ENCODE data around the gene CASKIN2.

The CASKIN2 gene

GRCh38 chr17:75548813-75549212 is 33.5 kb upstream of the CASKIN2 start:
- DNase-seq (ENCODE audit: low spot score), result no peak

DNA sequence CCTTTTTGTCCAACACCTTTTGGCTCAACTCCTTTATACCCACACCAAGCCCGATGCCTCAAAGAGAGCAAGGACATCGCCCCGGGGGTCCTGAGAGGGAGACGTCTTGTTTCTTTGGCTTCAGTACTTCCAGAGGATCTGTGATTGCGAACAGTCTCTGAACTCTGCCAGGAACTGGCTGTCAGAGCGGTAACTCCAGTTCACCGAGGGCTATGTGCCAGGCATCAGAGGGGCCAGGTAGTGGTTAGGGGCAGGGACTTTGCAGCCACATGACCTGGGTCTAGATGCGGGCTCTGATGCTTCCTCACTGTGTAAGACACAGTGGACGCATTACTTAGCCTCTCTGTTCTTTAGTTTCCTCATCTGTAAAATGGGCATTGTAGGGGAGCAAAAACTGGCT is 31.8 kb upstream of the CASKIN2 start:
- no peak for DNase-seq (ENCODE audit: low spot score)

DNA sequence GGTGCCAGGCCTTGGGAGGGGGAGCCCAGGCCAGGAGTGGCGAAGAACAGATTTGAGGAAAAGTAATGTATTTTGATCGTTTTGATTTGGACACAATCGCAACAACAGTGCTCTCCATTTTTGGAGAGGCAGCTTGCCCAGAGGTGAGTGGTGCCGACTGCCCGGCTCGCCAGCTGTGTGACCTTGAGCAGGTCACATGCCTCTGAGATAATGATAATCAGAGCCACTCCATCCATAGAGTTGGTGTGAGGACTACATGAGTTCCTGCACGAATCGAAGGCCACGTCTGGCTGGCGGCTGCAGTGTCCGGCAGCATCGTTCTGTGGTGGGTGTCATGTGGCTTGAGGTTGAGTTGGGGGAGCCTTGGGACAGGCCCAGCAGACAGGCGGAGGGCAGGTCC is 30.8 kb upstream of the CASKIN2 start:
- no peak for DNase-seq (ENCODE audit: low spot score)

DNA sequence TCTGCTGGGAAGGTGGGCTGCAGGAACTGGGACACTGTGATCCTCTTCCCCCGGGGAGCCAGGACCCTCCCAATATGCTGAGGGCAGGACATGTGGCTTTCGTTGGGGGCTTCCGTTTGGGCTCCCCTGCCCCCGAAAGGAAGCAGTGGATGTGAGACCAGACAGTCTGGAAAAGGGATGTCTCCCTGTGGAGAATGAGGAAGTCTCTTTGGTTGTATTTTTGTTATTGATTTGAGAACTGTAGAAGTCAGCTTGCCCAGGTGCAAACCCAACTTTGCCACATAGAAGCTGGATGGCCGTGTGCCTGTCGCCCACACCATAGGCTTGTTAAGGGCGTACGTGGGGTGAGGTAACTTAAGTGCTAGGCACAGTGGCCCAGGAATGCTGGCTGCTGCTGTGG is 28.9 kb upstream of the CASKIN2 start:
- DNase-seq (ENCODE audit: low spot score), result no peak

DNA sequence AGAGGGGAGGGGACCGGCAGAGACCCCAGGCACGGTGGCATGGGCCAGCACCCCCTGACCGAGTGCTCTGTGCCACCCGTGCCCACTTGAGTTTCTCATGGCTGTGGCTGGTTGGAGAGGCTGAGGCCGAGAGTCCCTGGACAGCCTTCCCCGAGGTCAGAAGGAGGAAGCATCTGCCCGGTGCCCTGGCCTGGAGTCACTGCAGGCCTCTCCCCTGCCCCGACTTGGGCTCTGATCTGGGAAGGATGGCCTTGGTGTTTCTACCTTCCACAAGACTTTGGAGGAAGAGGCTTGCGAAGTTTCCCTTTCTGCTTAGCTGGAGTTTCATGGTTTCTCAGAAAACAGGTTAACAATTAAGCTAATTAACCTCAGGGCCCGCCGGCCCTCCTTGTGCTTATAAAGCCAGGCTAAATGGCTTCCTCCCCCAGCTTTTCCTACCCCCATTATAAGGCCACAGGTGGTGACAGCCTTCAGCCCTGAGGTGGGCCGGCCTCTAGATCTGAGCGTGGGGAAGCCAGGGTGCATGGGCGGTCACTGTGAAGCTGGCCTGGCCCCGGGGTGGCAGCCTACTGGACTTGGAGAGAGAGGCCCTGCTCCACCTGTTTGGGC is 27.5 kb upstream of the CASKIN2 start:
- DNase-seq (ENCODE audit: low spot score), result no peak

DNA sequence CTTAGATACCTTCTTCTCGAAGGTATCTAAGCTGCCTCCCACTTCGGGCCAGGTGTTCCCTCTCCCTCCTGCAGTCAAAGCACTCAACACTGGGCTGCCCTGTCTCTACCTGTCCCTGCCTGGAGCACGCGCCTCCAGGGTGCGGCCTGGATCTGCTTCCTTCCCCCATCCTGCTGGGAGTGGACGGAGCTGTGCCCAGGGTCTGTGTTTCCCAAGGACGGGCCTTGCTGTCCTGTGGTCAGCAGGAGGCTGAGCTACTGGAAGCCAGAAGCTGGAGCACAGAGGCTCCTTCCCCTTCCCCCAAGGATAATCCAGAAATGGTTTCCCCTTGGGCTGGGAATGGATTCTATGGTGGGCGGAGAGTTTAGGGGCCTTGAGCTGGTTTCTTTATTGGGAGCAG is 26.9 kb upstream of the CASKIN2 start:
- DNase-seq (ENCODE audit: low spot score), result no peak

DNA sequence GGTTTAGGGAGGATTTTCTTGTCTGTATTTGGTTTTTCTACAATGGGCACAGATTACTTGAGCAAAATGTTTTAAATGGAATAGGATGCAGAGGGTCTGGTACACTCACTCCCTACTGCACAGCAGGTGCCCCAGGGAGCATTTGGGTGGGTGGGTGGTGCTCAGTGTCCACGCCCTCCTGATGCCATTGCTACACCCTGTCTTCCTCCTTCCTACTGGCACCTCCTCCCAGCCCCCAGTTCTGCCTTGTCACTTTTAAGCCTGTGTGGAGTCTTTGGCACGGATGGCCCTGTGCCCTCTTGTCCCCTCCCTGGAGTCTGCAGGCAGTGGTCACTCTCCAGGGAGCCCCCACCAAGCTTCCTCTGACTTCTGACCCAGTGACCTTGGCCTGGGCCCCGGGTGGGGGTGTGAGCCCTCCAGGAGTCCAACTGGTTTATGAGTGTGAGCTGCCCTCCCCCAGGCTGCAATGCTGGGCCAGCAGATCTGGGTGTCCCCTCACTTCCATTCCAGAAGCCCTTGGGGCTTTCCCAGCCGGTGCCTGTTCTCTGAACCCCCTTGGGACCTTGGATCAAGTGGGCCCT is 25.7 kb upstream of the CASKIN2 start:
- no peak for DNase-seq (ENCODE audit: low spot score)

- DNase-seq (ENCODE audit: low spot score), result no peak
Observed at GRCh38 chr17:75539967-75540729, 24.8 kb upstream of the CASKIN2 start.

DNA sequence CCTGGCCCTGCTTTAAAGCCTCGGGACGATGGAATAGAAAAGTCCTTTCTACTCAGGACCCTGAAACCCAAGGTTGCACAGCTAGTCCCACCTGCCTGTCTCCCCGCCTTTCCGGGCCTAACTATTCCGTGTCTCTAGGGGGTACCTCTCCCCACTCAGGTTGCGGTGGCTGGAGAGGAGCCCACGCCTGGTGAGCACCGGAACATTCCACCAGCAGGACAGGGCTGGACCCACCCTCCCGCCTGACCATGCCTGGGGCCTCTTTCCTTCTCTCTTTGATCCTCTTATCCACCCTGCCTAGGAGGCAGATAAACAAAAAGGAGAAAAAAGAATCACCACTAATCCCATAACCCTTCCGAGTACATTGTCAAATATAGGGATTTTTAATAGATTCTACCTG is 21.0 kb upstream of the CASKIN2 start:
- no peak for DNase-seq (ENCODE audit: low spot score)

- DNase-seq (ENCODE audit: low spot score), result no peak
Observed at GRCh38 chr17:75535871-75536270, 20.5 kb upstream of the CASKIN2 start.

- no peak for DNase-seq (ENCODE audit: low spot score)
Observed at GRCh38 chr17:75535119-75535537, 19.8 kb upstream of the CASKIN2 start.

- no peak for DNase-seq (ENCODE audit: low spot score)
Observed at GRCh38 chr17:75531721-75532072, 16.4 kb upstream of the CASKIN2 start.

DNA sequence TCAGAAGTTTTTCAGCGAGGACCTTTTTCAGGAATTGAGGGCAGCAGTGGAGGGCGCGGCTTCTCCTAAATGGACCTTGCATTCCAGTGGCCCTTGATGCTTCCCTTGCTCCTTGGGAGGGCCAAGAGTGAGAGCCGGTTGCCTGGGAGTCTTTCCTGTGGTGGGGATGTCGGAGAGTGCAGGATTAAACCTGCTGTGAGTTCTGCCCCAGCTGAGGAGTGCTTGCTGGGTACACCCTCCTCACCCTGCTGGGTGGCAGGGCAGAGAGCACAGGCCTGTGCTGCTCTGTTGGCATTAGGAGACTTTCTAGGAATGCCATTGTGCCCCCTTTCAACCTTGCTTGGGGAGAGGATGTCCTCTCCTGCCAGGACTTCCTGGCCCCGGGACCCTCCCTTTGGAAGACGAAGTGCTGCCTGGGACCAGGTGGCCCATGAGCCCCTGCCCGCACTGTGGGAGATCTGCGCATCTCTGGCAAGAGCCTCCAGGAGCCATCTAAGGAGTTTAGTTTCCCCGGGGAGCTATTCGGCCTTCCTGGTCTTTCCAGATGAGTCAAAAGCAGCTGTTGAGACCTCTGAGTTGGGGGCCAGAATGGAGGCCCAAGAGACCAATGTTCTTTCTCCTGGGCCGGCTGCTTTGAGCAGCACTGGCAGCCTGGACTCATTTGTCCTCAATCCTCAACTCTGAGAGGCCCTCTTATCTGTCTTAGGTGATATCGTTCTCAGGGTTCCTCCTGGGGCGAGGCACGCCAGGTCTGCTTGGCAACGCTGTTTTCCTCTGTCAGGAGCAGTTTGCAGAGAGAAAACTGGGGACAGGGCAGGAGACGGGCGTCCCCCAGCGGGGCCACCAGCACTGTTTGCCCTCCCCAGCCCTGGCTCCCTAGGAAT is 15.7 kb upstream of the CASKIN2 start:
- DNase-seq (ENCODE audit: low spot score), result no peak

GRCh38 chr17:75526555-75527270 is 11.4 kb upstream of the CASKIN2 start:
- DNase-seq (ENCODE audit: low spot score), result no peak

DNA sequence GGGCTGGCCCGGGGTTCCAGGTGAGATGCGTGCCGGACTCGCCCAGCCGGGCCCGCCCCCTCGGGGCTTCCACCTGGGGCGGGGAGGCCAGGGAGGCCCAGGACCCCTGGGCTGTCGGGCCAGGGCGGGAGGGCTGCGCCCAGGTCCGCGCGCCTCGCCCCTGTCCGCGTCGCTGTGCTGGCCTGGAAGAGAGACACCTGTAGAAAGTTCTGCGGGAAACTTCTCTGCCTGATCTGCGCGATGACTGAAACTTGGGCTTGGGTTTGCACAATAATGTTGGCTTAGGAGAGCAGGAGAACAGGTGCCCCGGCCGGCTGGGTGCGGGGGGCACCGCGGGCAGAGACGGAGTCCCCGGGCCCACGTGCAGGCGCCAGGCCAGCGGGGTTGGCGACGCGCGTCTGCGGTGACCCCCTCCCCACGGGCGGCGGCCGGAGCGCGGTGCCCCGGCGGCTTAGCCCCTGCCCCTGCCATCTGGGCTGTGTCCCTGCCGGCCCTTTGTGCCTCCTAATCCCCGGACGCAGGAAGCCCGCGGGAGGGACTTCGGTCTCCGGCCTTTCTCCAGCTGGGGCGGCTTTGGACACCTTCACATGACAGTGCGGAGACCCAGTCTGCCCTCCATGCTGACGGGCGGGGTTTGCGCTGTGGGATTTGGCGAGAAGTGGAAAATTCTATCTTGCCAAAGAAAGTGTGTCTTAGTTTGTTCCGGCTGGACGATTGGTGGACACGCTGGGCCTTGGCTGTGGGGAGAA is 10.6 kb upstream of the CASKIN2 start:
- DNase-seq (ENCODE audit: low spot score), result no peak

GRCh38 chr17:75524970-75525805 is 9.9 kb upstream of the CASKIN2 start, which contains the start of gene LLGL2:
TSS of gene LLGL2 (plus strand) at chr17:75525697. CDS start at chr17:75543427, 17,730 bp downstream.
- DNase-seq (ENCODE audit: low spot score), result peak; percentile 76

DNA sequence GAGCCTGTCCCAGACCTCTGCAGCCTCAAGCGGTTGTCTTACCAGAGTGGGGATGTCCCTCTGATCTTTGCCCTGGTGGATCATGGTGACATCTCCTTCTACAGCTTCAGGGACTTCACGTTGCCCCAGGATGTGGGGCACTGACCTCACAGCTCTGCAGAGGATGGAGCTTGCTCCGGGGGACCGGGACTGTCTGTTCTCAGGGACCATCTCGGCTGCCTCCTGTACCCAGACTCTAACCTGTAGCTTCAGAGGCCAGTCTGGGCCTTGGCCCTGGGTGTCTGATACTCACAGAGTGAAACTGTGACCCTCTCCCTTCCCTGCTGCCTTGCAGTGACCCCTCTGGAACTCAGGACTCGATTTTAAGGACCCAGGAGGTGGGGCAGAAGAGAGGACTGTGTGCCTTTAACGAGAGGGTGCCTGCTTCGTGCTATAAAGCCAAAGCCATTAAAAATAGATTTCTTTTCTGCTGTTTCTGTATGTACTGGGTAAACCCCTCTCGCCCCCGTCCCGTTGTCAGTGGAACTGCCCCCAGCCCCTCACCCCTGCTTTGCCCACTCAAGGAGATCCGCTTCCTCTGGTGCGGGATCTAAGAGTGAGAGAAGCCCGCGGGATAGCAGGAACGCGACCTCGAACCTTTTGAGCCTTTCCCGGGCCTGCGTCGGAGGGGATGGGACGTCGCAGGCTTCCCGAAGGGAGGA is 9.1 kb upstream of the CASKIN2 start:
- DNase-seq (ENCODE audit: low spot score), result no peak

DNA sequence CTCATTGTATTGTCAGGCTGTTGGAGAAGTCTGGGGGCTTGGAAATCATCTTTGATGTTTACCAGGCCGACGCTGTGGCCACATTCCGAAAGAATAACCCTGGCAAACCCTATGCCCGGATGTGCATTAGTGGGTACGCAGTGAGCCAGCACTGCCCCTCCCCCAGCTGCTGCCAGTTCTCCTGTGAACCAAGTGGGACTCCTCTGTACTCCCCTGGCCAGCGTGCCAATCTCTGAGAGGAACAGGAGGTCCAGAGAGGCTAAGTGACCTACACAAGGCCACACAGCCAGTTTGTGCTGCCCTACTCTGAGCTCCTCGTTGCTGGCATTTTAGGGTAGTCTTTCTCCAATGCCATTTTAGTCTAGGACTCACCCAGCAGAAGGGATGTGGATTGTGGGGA is 8.3 kb upstream of the CASKIN2 start:
- DNase-seq (ENCODE audit: low spot score), result no peak

GRCh38 chr17:75521951-75522727 is 6.8 kb upstream of the CASKIN2 start:
- DNase-seq (ENCODE audit: low spot score), result no peak
